Endothelial cell of umbilical vein (primary cell): Measurements from ENCODE around the gene SLIRP. TPM values are rescaled to one million over a fixed set of nuclear protein-coding genes. Genes with fewer than 3 reads are reported as not detected.
"Not testable (repeated sequence)": the region's sequence is repeated elsewhere in the genome, so short reads cannot be mapped to it uniquely, and the experiment has no call there.

Experiments
- BruUV-seq: library from RNA; stranded (reverse); fragments of 400-500 nt; replicated peaks from 2 replicates; lab custom pipeline; 2021; lab: Mats Ljungman, UMichigan
- CTCF ChIA-PET: fragments of 300-600, 350-600 bp; sonication (Branson Sonifier 250); formaldehyde crosslinking; loops from one replicate; lab custom pipeline; 2021; ENCODE audit warnings: antibody characterized with exemption, inconsistent platforms; lab: Charles Lee
- POLR2A ChIA-PET: fragments of 300-600, 350-600 bp; sonication (Branson Sonifier 250); formaldehyde crosslinking; loops from one replicate; lab custom pipeline; 2021; ENCODE audit warnings: antibody characterized with exemption, inconsistent platforms; lab: Charles Lee
- DNase-seq: peaks from one replicate; pipeline ENCODE4 v3.0.0-alpha.2; 2011; ENCODE audit warnings: low read depth, low spot score
- FAIRE-seq: peaks from 2 replicates; lab custom pipeline; 2011; peaks lifted over from hg19 to GRCh38; lab: Jason Lieb, UNC
- H2AFZ ChIP-seq: 2 replicates; pipeline ENCODE4 v1.6.0; 2012; ENCODE audit warnings: low read depth, low read length, control low read depth, inconsistent platforms
- H3K27ac ChIP-seq: 2 replicates; pipeline ENCODE4 v1.5.1; 2011; ENCODE audit warnings: low read depth, mild to moderate bottlenecking, control low read depth, low read length, moderate library complexity; ENCODE audit not compliant: insufficient read depth
- H3K27me3 ChIP-seq, 2 experiments: 2 replicates each; pipeline versions ENCODE4 v1.6.0 to v1.6.1; 2011; ENCODE audit warnings: low read length in 2 of 2, mixed read lengths in 1 of 2; ENCODE audit not compliant: control insufficient read depth in 2 of 2, insufficient read depth in 2 of 2
- H3K36me3 ChIP-seq, 2 experiments: 2 replicates in 1 of 2; 3 replicates in 1 of 2; pipeline ENCODE4 v1.5.1; 2011; ENCODE audit warnings: low read length in 2 of 2, mild to moderate bottlenecking in 1 of 2, moderate library complexity in 1 of 2; ENCODE audit not compliant: control insufficient read depth in 2 of 2, insufficient read depth in 2 of 2; ENCODE audit errors: extremely low read depth in 1 of 2
- H3K4me1 ChIP-seq: 3 replicates; pipeline ENCODE4 v1.5.1; 2011; ENCODE audit warnings: mild to moderate bottlenecking, low read length; ENCODE audit not compliant: control insufficient read depth, insufficient read depth; ENCODE audit errors: extremely low read depth
- H3K4me2 ChIP-seq: 2 replicates; pipeline ENCODE4 v1.6.1; 2011; ENCODE audit warnings: low read length, control low read depth, mixed read lengths; ENCODE audit not compliant: insufficient read depth
- H3K4me3 ChIP-seq, 3 experiments: fragments of 200-600 bp in 1 of 3; sonication (generic), shearing (Covaris generic) in 1 of 3; replicated peaks in 1 of 3; 2 replicates each; pipeline ENCODE4 v1.5.1; 2011 to 2016; ENCODE audit warnings: control low read depth in 3 of 3, low read length in 3 of 3, mild to moderate bottlenecking in 2 of 3, inconsistent platforms in 1 of 3, low read depth in 1 of 3, moderate library complexity in 1 of 3; ENCODE audit not compliant: insufficient read depth in 1 of 3
- H3K79me2 ChIP-seq: 2 replicates; pipeline ENCODE4 v1.6.0; 2012; ENCODE audit warnings: low read length, inconsistent platforms; ENCODE audit not compliant: control insufficient read depth, insufficient read depth
- H3K9ac ChIP-seq: replicated peaks from 2 replicates; pipeline ENCODE3; 2011; ENCODE audit warnings: low read length, control low read depth; ENCODE audit not compliant: insufficient read depth; ENCODE audit errors: extremely low read depth
- H3K9me1 ChIP-seq: replicated peaks from 3 replicates; pipeline ENCODE4 v1.6.0; 2011; ENCODE audit warnings: mild to moderate bottlenecking, low read length; ENCODE audit not compliant: control insufficient read depth, insufficient read depth; ENCODE audit errors: extremely low read depth
- H3K9me3 ChIP-seq: replicated peaks from 2 replicates; pipeline ENCODE4 v1.5.1; 2012; ENCODE audit warnings: low read length, inconsistent platforms; ENCODE audit not compliant: control insufficient read depth, insufficient read depth
- H4K20me1 ChIP-seq: replicated peaks from 2 replicates; pipeline ENCODE3; 2011; ENCODE audit warnings: mild to moderate bottlenecking, low read length; ENCODE audit not compliant: control insufficient read depth, insufficient read depth; ENCODE audit errors: extremely low read depth
- CTCF ChIP-seq, 2 donors: IDR thresholded peaks; 1 replicate in 1 of 2; 2 replicates in 1 of 2; pipeline ENCODE4 v1.5.1; 2011; ENCODE audit warnings: low read length in 2 of 2, mild to moderate bottlenecking in 2 of 2, moderate library complexity in 2 of 2, control low read depth in 1 of 2, inconsistent platforms in 1 of 2, low read depth in 1 of 2; ENCODE audit not compliant: insufficient read depth in 1 of 2; ENCODE audit errors: extremely low read depth in 1 of 2
- EZH2 ChIP-seq: IDR thresholded peaks from 2 replicates; pipeline ENCODE4 v1.6.1; 2012; ENCODE audit warnings: borderline replicate concordance, low read depth, mild to moderate bottlenecking, moderate library complexity, low read length, inconsistent platforms; ENCODE audit not compliant: severe bottlenecking
- FOS ChIP-seq: IDR thresholded peaks from 2 replicates; pipeline ENCODE4 v1.6.1; 2011; ENCODE audit warnings: mild to moderate bottlenecking, low read length, moderate library complexity, borderline replicate concordance; ENCODE audit not compliant: insufficient read depth
- GATA2 ChIP-seq: IDR thresholded peaks from 2 replicates; pipeline ENCODE4 v1.7.0; 2011; ENCODE audit warnings: low read depth, mild to moderate bottlenecking, moderate library complexity, mixed read lengths, low read length; ENCODE audit not compliant: insufficient read length, insufficient read depth
- JUN ChIP-seq: IDR thresholded peaks from 2 replicates; pipeline ENCODE4 v1.6.1; 2011; ENCODE audit warnings: borderline replicate concordance, low read depth; ENCODE audit not compliant: insufficient read length, insufficient read depth
- MAX ChIP-seq: IDR thresholded peaks from 2 replicates; pipeline ENCODE4 v1.6.1; 2011; ENCODE audit not compliant: insufficient read depth, insufficient read length
- MYC ChIP-seq: IDR thresholded peaks from one replicate; pipeline ENCODE4 v1.6.1; 2011; ENCODE audit warnings: mild to moderate bottlenecking, low read depth, low read length
- POLR2A ChIP-seq: IDR thresholded peaks from 2 replicates; pipeline ENCODE4 v1.6.1; 2012; ENCODE audit warnings: low read depth, mild to moderate bottlenecking, control low read depth, low read length
- POLR2AphosphoS5 ChIP-seq: IDR thresholded peaks from 2 replicates; pipeline ENCODE4 v1.6.1; 2012; ENCODE audit warnings: low read depth, mild to moderate bottlenecking, control low read depth, low read length, moderate library complexity; ENCODE audit not compliant: insufficient read depth
- dilution Hi-C: fragments of 300-500 bp; cut with MboI; formaldehyde crosslinking; loops from one replicate; pipeline ENCODE4 v1.15.0; 2019; ENCODE audit warnings: low sequenced_read_pairs; ENCODE audit not compliant: extremely low pct_ligation_motif_present
- intact Hi-C: fragments of 100-400 bp; cut with micrococcal nuclease; formaldehyde crosslinking; loops from one replicate; pipeline ENCODE4 v1.10.0; 2022
- polyA plus RNA-seq, 4 experiments: library from polyadenylated mRNA; depleted of rRNA in 3 of 4; stranded (reverse) in 3 of 4; unstranded in 1 of 4; fragments of >200 nt; gene quantifications; 2 replicates each; pipeline versions ENCODE4 v1.2.1 to v1.2.3, GENCODE V29; 2011 to 2012; ENCODE audit warnings: missing spikeins in 1 of 4
- total RNA-seq: library from RNA; stranded (reverse); gene quantifications from 2 replicates; pipeline ENCODE4 v1.2.3, GENCODE V29; 2021

The SLIRP gene
- total and polyA plus RNA-seq, 2 donors (not counting 3 experiments of a cell fraction or from before 2014, with no cell fraction given), result 144 to 160 TPM

GRCh38 chr14:77660754-77661153, 47.1 kb upstream of the SLIRP start:
- Histone ChIP-seq H2AFZ (no peak overlapping the region), H3K36me3 (no peaks in the 10 kb centered on the region), H3K9me3 (no peaks in the 10 kb centered on the region), H3K27ac (no peak overlapping the region), H3K9me1 (no peaks in the 10 kb centered on the region), H3K9ac (no peak overlapping the region), H4K20me1 (no peaks in the 10 kb centered on the region), H3K4me3 (no peak overlapping the region), H3K27me3 (no peaks in the 10 kb centered on the region), H3K4me2 (no peak overlapping the region), H3K79me2 (no peaks in the 10 kb centered on the region), H3K4me1 (peaks cover 12% of the 10 kb centered on the region)
- CTCF ChIA-PET, result no interaction called here
- DNase-seq, result no peak
- TF ChIP-seq CTCF (IDR thresholded peaks at IDR 0.05; ENCODE audit: extremely low read depth in 1 of 2, insufficient read depth in 1 of 2, low read depth in 1 of 2, low read length in 2 of 2) (no peak), POLR2A (no peak), POLR2AphosphoS5 (no peak), MAX (no peak), FOS (no peak), JUN (no peak), GATA2 (no peak), MYC (no peak), EZH2 (no peak)
- no TSS peak for BruUV-seq
- POLR2A ChIA-PET, result no interaction called here
- dilution Hi-C loops, result no loop called here
- intact Hi-C loops, result no loop called here
- no peak for FAIRE-seq

- H3K79me2 ChIP-seq, DNase-seq, H3K9me3 ChIP-seq, H3K27me3 ChIP-seq, FAIRE-seq, H2AFZ ChIP-seq, intact Hi-C loops, dilution Hi-C loops, H3K27ac ChIP-seq, H3K36me3 ChIP-seq, H4K20me1 ChIP-seq, BruUV-seq, CTCF ChIA-PET, H3K4me3 ChIP-seq, POLR2A ChIA-PET, H3K9me1 ChIP-seq, H3K4me2 ChIP-seq, H3K9ac ChIP-seq: not testable (repeated sequence)
- peaks cover 12% of the 10 kb centered on the region for H3K4me1 ChIP-seq
Observed at GRCh38 chr14:77661562-77661961, 46.3 kb upstream of the SLIRP start.
